Fibroblast of mammary gland (primary cell): Measurements from ENCODE around the gene RSBN1L.
A peak's percentile ranks its signal among the peaks of the same experiment; 100 is the strongest.
"Not testable (repeated sequence)": the region's sequence is repeated elsewhere in the genome, so short reads cannot be mapped to it uniquely, and the experiment has no call there.

Experiments
- DNase-seq: peaks from one replicate; pipeline ENCODE4 v3.0.0-alpha.2; 2010; ENCODE audit warnings: low read depth
- H3K4me3 ChIP-seq: 2 replicates; pipeline ENCODE4 v1.5.1; 2011; ENCODE audit warnings: low read depth, mild to moderate bottlenecking, low read length, moderate library complexity; ENCODE audit not compliant: control insufficient read depth
- TF ChIP-seq, protein P1 (sequence below): conservative IDR thresholded peaks from 2 replicates; pipeline ENCODE4 v1.5.1; 2011; ENCODE audit warnings: low read depth, low read length, inconsistent platforms; ENCODE audit not compliant: control insufficient read depth, insufficient read depth

RSBN1L gene

GRCh38 chr7:77696057-77696642 lies at the start of gene RSBN1L:
RSBN1L (plus strand) TSS chr7:77696459; CDS start chr7:77696470, 11 bp downstream.
- peak within 1 kb of the TSS; percentile 95 for H3K4me3 ChIP-seq
- TF ChIP-seq, protein P1, sequence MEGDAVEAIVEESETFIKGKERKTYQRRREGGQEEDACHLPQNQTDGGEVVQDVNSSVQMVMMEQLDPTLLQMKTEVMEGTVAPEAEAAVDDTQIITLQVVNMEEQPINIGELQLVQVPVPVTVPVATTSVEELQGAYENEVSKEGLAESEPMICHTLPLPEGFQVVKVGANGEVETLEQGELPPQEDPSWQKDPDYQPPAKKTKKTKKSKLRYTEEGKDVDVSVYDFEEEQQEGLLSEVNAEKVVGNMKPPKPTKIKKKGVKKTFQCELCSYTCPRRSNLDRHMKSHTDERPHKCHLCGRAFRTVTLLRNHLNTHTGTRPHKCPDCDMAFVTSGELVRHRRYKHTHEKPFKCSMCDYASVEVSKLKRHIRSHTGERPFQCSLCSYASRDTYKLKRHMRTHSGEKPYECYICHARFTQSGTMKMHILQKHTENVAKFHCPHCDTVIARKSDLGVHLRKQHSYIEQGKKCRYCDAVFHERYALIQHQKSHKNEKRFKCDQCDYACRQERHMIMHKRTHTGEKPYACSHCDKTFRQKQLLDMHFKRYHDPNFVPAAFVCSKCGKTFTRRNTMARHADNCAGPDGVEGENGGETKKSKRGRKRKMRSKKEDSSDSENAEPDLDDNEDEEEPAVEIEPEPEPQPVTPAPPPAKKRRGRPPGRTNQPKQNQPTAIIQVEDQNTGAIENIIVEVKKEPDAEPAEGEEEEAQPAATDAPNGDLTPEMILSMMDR = no peak

GRCh38 chr7:77648742-77649338 lies 47.4 kb upstream of the RSBN1L start:
- TF ChIP-seq, protein P1 = no peak
- no peak overlapping the region for H3K4me3 ChIP-seq
- DNase-seq = no peak

More at GRCh38 chr7:77696057-77696642, at the start of gene RSBN1L:
- DNase-seq = peak; percentile 96

DNA sequence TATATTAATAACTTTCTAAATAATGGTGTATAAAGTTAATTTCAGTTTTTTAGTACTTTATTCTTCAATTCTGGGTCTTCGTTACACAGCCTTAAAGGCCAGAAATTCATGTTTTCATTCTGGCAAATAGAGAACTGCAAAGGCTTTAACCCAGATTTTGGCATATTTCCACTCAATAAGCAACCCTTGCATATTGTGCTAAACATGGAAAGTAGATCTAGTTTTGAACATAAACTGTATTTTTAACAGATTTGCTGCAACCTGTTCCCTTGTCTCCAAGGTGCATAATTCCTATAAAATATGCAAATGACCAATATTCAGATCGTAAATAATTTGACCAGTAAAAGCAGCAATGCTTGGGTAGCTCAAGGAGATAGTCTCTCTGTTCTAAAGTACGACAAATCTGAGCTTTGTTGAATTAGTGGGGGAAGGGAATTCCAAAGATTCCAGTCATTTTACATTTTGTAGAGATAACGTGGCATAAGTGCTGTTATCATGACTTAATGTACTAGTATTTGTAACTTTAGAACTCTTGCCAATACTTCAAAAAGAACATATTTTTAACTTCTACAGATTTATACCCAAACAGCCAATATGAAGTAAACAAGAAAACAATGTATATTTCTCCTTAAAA lies 46.4 kb upstream of the RSBN1L start:
- DNase-seq = peak; percentile 23
- TF ChIP-seq, protein P1 = no peak
- no peak overlapping the region for H3K4me3 ChIP-seq

- TF ChIP-seq, protein P1 = peak; percentile 73
- H3K4me3 ChIP-seq = no peak overlapping the region
- peak; percentile 53 for DNase-seq
These were observed 44.6 kb upstream of the RSBN1L start for GRCh38 chr7:77651575-77652162.

GRCh38 chr7:77652826-77653225 lies 43.4 kb upstream of the RSBN1L start:
- H3K4me3 ChIP-seq, DNase-seq: not testable (repeated sequence)

DNA sequence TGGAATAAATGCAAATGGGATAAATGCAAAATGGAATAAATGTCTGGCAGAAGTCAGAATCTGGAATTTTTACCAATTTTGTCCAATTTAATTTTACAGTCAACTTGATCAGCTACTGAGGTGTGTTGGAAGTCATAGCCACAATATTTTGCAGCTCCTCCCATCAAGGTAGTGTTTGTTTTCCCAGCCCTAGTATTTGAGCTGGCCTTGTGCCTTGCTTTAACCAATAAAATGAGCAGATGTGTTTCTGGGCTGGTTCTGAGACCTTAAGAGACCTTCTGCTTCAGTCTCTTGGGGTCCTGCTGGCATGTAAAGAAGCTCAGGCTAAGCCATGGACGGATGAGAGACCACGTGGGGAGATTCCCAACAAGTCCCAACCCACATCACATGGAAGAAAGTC lies 42.7 kb upstream of the RSBN1L start:
- H3K4me3 ChIP-seq = no peak overlapping the region
- TF ChIP-seq, protein P1 = no peak
- no peak for DNase-seq

GRCh38 chr7:77655356-77655755 lies 40.9 kb upstream of the RSBN1L start:
- TF ChIP-seq, protein P1 = no peak
- no peak overlapping the region for H3K4me3 ChIP-seq
- no peak for DNase-seq
